Hepatocyte (in vitro differentiated cells): ENCODE measurements around the gene CYP4X1. TPM values are rescaled to one million over a fixed set of nuclear protein-coding genes. Genes with fewer than 3 reads are reported as not detected.

Experiments used
- DNase-seq: peaks from one replicate; pipeline ENCODE4 v3.0.0-alpha.2; 2016; ENCODE audit warnings: low spot score
- H2AFZ ChIP-seq: fragments of 200-600 bp; sonication (generic); 2 replicates; pipeline ENCODE4 v1.6.0; 2016; ENCODE audit warnings: antibody characterized with exemption, mild to moderate bottlenecking
- H3K27ac ChIP-seq: fragments of 200-600 bp; sonication (generic); 2 replicates; pipeline ENCODE4 v1.5.1; 2016; ENCODE audit warnings: mild to moderate bottlenecking
- H3K27me3 ChIP-seq: fragments of 200-600 bp; sonication (generic); 2 replicates; pipeline ENCODE4 v1.6.1; 2016
- H3K36me3 ChIP-seq: fragments of 200-600 bp; sonication (generic); replicated peaks from 2 replicates; pipeline ENCODE4 v1.5.1; 2016; ENCODE audit warnings: low read depth; ENCODE audit not compliant: insufficient read depth
- H3K4me1 ChIP-seq: fragments of 200-600 bp; sonication (generic); 2 replicates; pipeline ENCODE4 v1.5.1; 2016; ENCODE audit warnings: mild to moderate bottlenecking, moderate library complexity; ENCODE audit not compliant: insufficient read depth
- H3K4me2 ChIP-seq: fragments of 200-600 bp; sonication (generic); 2 replicates; pipeline ENCODE4 v1.6.0; 2016
- H3K4me3 ChIP-seq: fragments of 200-600 bp; sonication (generic); 2 replicates; pipeline ENCODE4 v1.5.1; 2016; ENCODE audit warnings: mild to moderate bottlenecking
- H3K79me2 ChIP-seq: fragments of 200-600 bp; sonication (generic); 2 replicates; pipeline ENCODE4 v1.6.0; 2017; ENCODE audit warnings: mild to moderate bottlenecking
- H3K9me2 ChIP-seq: fragments of 200-600 bp; sonication (generic); replicated peaks from 2 replicates; pipeline ENCODE4 v1.6.0; 2017; ENCODE audit warnings: mild to moderate bottlenecking; ENCODE audit not compliant: insufficient read depth
- H3K9me3 ChIP-seq: fragments of 200-600 bp; sonication (generic); 2 replicates; pipeline ENCODE4 v1.5.1; 2016; ENCODE audit warnings: low read depth, mild to moderate bottlenecking
- H4K20me1 ChIP-seq: fragments of 200-600 bp; sonication (generic); 2 replicates; pipeline ENCODE4 v1.6.0; 2016; ENCODE audit warnings: mild to moderate bottlenecking; ENCODE audit not compliant: insufficient read depth, poor library complexity, severe bottlenecking
- EZH2 ChIP-seq: fragments of 200-600 bp; sonication (generic); IDR thresholded peaks from 2 replicates; pipeline ENCODE4 v1.6.1; 2016; ENCODE audit warnings: antibody characterized with exemption, mild to moderate bottlenecking, borderline replicate concordance
- EZH2phosphoT487 ChIP-seq: fragments of 200-600 bp; sonication (generic); IDR thresholded peaks from one replicate; pipeline ENCODE4 v1.6.1; 2018; ENCODE audit warnings: antibody characterized with exemption, mild to moderate bottlenecking, low read depth, moderate library complexity; ENCODE audit not compliant: unreplicated experiment, severe bottlenecking
- WGBS: methylation state at CpG from one replicate; pipeline ENCODE4 v1.1.6; 2016; ENCODE audit warnings: low lambda C conversion rate; ENCODE audit errors: missing lambda C conversion rate; 5-methylcytosine and 5-hydroxymethylcytosine counted together
- polyA plus RNA-seq: library from polyadenylated mRNA; unstranded; fragments of >200 nt; fragmentation: Nextera tagmentation; extraction: Ambion mirVana; gene quantifications from 2 replicates; pipeline ENCODE4 v1.2.1, GENCODE V29; 2016
- total RNA-seq: library from RNA; depleted of rRNA; stranded (reverse); fragments of >200 nt; gene quantifications from 2 replicates; pipeline ENCODE4 v1.2.3, GENCODE V29; 2014
- TF ChIP-seq, protein P1 (sequence below): fragments of 200-600 bp; sonication (generic); IDR thresholded peaks from 2 replicates; pipeline ENCODE4 v1.5.1; 2016; ENCODE audit warnings: antibody characterized with exemption, mild to moderate bottlenecking; ENCODE audit not compliant: poor library complexity

The CYP4X1 gene
- total and polyA plus RNA-seq, 2 experiments from 2014 or later = 0.97 to 1.8 TPM

DNA sequence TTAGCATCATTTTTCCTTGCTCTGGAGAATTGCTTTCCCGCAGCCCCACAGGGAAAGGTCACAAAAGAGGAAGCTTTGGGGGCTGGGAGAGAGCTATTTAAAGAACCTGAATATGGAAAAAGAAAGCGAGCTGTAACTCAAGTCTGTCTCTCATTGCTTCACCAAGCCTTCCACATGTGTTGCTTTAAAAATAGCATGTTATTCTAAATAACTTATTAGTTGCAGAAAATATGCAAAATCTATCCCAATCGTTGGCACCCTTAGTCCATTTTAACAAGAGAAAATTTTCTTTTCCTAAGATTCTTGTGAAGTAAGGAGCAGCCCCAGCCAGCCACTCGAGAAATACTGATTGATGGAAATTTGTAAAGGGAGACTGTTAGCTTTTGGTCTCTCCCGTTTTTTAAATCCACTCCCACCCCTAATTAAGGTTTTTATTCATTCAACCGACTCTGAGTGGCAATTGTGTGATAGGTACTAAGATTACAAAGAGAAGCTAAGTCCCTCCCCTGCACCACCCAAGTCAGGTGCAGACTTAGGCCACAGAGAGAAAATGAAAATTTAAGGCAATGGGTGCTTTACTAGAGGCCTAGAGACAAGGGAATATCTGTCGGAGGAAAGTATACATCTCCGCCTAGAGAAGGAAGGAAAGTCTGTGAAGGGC lies 802 bp downstream of the CYP4X1 start:
- H3K9me3 ChIP-seq = no peaks in the 10 kb centered on the region
- no peak for DNase-seq
- H2AFZ ChIP-seq = peak overlapping the region; percentile 49
- H3K4me1 ChIP-seq = no peaks in the 10 kb centered on the region
- peak overlapping the region; percentile 93 for H3K4me2 ChIP-seq
- no peak overlapping the region for H3K27ac ChIP-seq
- no peaks in the 10 kb centered on the region for H4K20me1 ChIP-seq
- no peaks in the 10 kb centered on the region for H3K79me2 ChIP-seq
- peaks cover 34% of the 10 kb centered on the region for H3K27me3 ChIP-seq
- no peaks in the 10 kb centered on the region for H3K9me2 ChIP-seq
- 38% methylated on average over 8 of the region's 8 CpGs for WGBS
- TF ChIP-seq, protein P1, sequence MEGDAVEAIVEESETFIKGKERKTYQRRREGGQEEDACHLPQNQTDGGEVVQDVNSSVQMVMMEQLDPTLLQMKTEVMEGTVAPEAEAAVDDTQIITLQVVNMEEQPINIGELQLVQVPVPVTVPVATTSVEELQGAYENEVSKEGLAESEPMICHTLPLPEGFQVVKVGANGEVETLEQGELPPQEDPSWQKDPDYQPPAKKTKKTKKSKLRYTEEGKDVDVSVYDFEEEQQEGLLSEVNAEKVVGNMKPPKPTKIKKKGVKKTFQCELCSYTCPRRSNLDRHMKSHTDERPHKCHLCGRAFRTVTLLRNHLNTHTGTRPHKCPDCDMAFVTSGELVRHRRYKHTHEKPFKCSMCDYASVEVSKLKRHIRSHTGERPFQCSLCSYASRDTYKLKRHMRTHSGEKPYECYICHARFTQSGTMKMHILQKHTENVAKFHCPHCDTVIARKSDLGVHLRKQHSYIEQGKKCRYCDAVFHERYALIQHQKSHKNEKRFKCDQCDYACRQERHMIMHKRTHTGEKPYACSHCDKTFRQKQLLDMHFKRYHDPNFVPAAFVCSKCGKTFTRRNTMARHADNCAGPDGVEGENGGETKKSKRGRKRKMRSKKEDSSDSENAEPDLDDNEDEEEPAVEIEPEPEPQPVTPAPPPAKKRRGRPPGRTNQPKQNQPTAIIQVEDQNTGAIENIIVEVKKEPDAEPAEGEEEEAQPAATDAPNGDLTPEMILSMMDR = no peak
- TF ChIP-seq EZH2phosphoT487 (no peak), EZH2 (no peak)
- H3K4me3 ChIP-seq = no peak overlapping the region
- H3K36me3 ChIP-seq = no peaks in the 10 kb centered on the region

DNA sequence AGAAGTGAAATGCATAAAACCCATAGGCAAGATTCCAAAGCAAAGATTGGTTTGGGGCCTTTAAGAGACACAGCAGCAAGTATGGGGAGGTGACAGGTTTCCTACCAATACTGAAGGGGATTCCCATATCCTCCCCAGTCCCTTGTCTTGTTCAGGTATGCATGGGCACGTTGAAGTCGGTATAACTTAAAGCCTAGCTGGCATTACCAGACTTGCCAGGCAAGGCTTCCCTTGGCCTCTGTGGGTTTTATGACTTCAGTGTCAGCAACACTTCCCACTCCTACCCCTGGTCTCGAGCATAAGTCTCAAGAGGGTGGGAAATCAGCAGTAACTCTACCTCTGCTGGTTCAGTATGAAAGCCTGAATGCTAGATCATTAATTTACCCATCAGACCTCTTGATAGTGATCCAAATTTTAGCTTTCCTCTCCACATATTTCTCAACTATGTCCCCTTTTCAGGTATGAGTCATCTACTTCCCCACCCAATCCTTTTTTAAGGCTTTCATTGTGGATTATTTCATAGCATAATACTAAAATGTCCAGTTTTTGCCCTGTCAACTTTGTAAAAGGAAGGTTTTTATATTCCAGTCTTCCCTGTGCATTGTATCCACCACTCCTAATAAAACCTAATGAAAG lies 6.8 kb downstream of the CYP4X1 start:
- H3K36me3 ChIP-seq = no peaks in the 10 kb centered on the region
- no peak overlapping the region for H3K4me2 ChIP-seq
- TF ChIP-seq EZH2phosphoT487 (no peak), EZH2 (no peak)
- TF ChIP-seq, protein P1 = no peak

DNA sequence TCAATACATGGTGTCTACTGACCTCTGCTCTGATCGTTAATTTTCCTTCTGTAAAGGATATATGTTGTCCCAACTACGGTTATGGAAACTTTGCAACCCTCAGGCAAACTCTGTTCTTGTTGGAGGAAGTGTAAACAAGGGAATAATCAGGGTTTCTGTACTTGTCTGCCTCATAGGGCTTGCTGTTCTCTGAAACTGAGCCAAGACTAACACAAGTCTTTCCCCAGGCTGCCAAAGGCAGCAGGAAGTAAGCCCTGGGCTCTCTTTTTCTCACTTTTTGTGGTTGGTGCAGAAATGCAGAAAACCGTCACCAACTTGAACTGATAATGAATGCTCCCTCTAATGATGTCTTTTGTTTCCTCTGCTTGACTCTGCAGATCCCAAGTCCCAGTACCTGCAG lies 7.6 kb downstream of the CYP4X1 start:
- Histone ChIP-seq H3K4me3 (no peak overlapping the region), H3K79me2 (no peaks in the 10 kb centered on the region), H3K27ac (no peak overlapping the region), H4K20me1 (no peaks in the 10 kb centered on the region), H3K27me3 (peaks cover under 1% of the 10 kb centered on the region), H3K36me3 (no peaks in the 10 kb centered on the region), H3K4me1 (no peaks in the 10 kb centered on the region), H2AFZ (no peak overlapping the region), H3K4me2 (no peak overlapping the region), H3K9me3 (no peaks in the 10 kb centered on the region), H3K9me2 (no peaks in the 10 kb centered on the region)
- WGBS = 75% methylated on average over 3 of the region's 3 CpGs
- no peak for DNase-seq
- TF ChIP-seq, protein P1 = no peak

More for the DNA sequence above, 6.8 kb downstream of the CYP4X1 start:
- no peak overlapping the region for H3K4me3 ChIP-seq
- no peak for DNase-seq
- 79% methylated on average over 3 of the region's 3 CpGs for WGBS
- H4K20me1 ChIP-seq = no peaks in the 10 kb centered on the region
- H2AFZ ChIP-seq = no peak overlapping the region
- peaks cover 7% of the 10 kb centered on the region for H3K27me3 ChIP-seq
- no peaks in the 10 kb centered on the region for H3K4me1 ChIP-seq
- H3K27ac ChIP-seq = no peak overlapping the region
- H3K79me2 ChIP-seq = no peaks in the 10 kb centered on the region
- no peaks in the 10 kb centered on the region for H3K9me3 ChIP-seq
- H3K9me2 ChIP-seq = no peaks in the 10 kb centered on the region
